K562 (cell line): ENCODE measurements around the gene SERTAD3. TPM values are rescaled to one million over a fixed set of nuclear protein-coding genes. Genes with fewer than 3 reads are reported as not detected.

Experiments used
- ATF7 ChIP-seq: fragments of 450-650 bp; IDR thresholded peaks from 2 replicates; pipeline ENCODE4 v1.7.1; 2014; ENCODE audit warnings: mild to moderate bottlenecking, moderate library complexity
- BCOR ChIP-seq: fragments of 450-650 bp; IDR thresholded peaks from 2 replicates; pipeline ENCODE4 v1.6.1; 2016
- EP400 ChIP-seq: fragments of 450-650 bp; IDR thresholded peaks from 2 replicates; pipeline ENCODE4 v1.6.1; 2017; ENCODE audit warnings: antibody characterized with exemption, mild to moderate bottlenecking, moderate library complexity
- GATAD2A ChIP-seq: fragments of 450-650 bp; IDR thresholded peaks from 2 replicates; pipeline ENCODE4 v1.6.1; 2017
- KDM5B ChIP-seq: fragments of 200-600 bp; sonication (generic); IDR thresholded peaks from 2 replicates; pipeline ENCODE4 v1.6.1; 2012; ENCODE audit warnings: low read depth, mild to moderate bottlenecking, moderate library complexity, low read length, control low read depth, inconsistent platforms; ENCODE audit not compliant: insufficient replicate concordance
- POLR2A ChIP-seq: fragments of 450-650 bp; conservative IDR thresholded peaks from 2 replicates; pipeline ENCODE4 v1.6.1; 2016
- RNF2 ChIP-seq: sonication (generic); IDR thresholded peaks from 2 replicates; pipeline ENCODE4 v1.6.1; 2016
- SMARCE1 ChIP-seq: fragments of 450-650 bp; IDR thresholded peaks from 2 replicates; pipeline ENCODE4 v1.7.1; 2016; ENCODE audit warnings: mild to moderate bottlenecking
- TRIM24 ChIP-seq, 2 experiments: fragments of 450-650 bp; IDR thresholded peaks; 2 replicates each; pipeline ENCODE4 v1.6.1; 2016
- ZNF12 ChIP-seq: sonication (generic); formaldehyde crosslinking; IDR thresholded peaks from 2 replicates; pipeline ENCODE4 v1.4.0; 2020; ENCODE audit warnings: mild to moderate bottlenecking, missing genetic modification reagents
- ZNF263 ChIP-seq: sonication (generic); formaldehyde crosslinking; IDR thresholded peaks from 2 replicates; pipeline ENCODE4 v1.8.0; 2022; ENCODE audit warnings: mild to moderate bottlenecking, missing genetic modification reagents, borderline replicate concordance
- polyA plus RNA-seq, 8 experiments: library from polyadenylated mRNA; depleted of rRNA in 4 of 8; stranded (reverse) in 5 of 8; unstranded in 3 of 8; fragments of >200 nt; fragmentation: Nextera tagmentation in 2 of 8; fragmentation: Illumina TruSeq in 1 of 8; extraction: Ambion mirVana in 2 of 8; extraction: Trizol in 1 of 8; gene quantifications; 2 replicates each; pipeline versions ENCODE4 v1.2.1 to v1.2.3, GENCODE V29; 2011 to 2014; ENCODE audit warnings: inconsistent platforms in 1 of 8, missing spikeins in 1 of 8
- total RNA-seq, 7 experiments: library from RNA; depleted of rRNA in 6 of 7; stranded (reverse); fragments of >200 nt in 6 of 7; fragmentation: Illumina TruSeq in 2 of 7; extraction: Trizol in 2 of 7; gene quantifications; 2 replicates each; pipeline versions ENCODE4 v1.2.1 to v1.2.3, GENCODE V29; 2011 to 2021; ENCODE audit warnings: low replicate concordance in 1 of 7
- TF ChIP-seq, protein P1 (sequence below): fragments of 200-600 bp; sonication (generic); IDR thresholded peaks from one replicate; pipeline ENCODE4 v1.6.1; 2012; ENCODE audit warnings: mild to moderate bottlenecking, low read depth, low read length, inconsistent platforms

The SERTAD3 gene
- total and polyA plus RNA-seq, 9 of the 15 experiments (the other 6 are each of a cell fraction or from before 2014, with no cell fraction given) = 5.4 to 28.9 (median 17.5) TPM

DNA sequence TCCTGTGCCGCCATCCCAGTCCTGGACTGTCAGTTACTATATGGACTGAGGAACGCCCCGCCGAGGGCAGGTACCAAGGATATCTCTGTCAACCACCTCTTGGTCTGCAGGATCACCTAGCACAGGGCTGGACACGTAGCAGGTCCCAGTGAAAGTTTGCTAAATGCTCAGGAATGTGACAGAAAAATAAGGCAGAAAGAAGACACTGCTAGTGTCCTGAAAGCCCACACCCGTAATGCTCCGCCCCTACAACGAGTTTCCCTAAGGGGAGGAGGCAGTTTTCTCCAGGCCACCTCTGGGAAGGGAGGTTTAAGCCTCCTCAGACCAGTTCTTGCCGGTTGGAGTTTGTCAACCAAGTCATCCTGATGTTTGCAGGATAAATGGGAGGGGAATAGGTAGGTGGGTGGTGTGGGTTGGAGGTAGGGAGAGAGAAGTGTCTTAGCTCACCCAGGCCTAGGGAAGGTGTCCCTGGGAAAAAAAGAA is 1.7 kb upstream of the SERTAD3 start (continued):
- peak; percentile 91 for TF ChIP-seq ZNF12 (CRISPR knock-in tag)
- TF ChIP-seq EP400 = peak; percentile 81
- TF ChIP-seq KDM5B = peak; percentile 17
- peak; percentile 27 to 89 for TF ChIP-seq TRIM24 (IDR thresholded peaks at IDR 0.05)
- TF ChIP-seq SMARCE1 = 0 out of 2 replicates have a peak, but pooled peaks have one; percentile 32
- peak; percentile 92 for TF ChIP-seq BCOR
- TF ChIP-seq POLR2A = 0 out of 2 replicates have a peak, but pooled peaks have one; percentile 5
- peak; percentile 96 for TF ChIP-seq GATAD2A
- TF ChIP-seq RNF2 = 0 out of 2 replicates have a peak, but pooled peaks have one; percentile 30
- TF ChIP-seq ATF7 = peak; percentile 39; the same call in 1 of the 2 replicates
- TF ChIP-seq, protein P1, sequence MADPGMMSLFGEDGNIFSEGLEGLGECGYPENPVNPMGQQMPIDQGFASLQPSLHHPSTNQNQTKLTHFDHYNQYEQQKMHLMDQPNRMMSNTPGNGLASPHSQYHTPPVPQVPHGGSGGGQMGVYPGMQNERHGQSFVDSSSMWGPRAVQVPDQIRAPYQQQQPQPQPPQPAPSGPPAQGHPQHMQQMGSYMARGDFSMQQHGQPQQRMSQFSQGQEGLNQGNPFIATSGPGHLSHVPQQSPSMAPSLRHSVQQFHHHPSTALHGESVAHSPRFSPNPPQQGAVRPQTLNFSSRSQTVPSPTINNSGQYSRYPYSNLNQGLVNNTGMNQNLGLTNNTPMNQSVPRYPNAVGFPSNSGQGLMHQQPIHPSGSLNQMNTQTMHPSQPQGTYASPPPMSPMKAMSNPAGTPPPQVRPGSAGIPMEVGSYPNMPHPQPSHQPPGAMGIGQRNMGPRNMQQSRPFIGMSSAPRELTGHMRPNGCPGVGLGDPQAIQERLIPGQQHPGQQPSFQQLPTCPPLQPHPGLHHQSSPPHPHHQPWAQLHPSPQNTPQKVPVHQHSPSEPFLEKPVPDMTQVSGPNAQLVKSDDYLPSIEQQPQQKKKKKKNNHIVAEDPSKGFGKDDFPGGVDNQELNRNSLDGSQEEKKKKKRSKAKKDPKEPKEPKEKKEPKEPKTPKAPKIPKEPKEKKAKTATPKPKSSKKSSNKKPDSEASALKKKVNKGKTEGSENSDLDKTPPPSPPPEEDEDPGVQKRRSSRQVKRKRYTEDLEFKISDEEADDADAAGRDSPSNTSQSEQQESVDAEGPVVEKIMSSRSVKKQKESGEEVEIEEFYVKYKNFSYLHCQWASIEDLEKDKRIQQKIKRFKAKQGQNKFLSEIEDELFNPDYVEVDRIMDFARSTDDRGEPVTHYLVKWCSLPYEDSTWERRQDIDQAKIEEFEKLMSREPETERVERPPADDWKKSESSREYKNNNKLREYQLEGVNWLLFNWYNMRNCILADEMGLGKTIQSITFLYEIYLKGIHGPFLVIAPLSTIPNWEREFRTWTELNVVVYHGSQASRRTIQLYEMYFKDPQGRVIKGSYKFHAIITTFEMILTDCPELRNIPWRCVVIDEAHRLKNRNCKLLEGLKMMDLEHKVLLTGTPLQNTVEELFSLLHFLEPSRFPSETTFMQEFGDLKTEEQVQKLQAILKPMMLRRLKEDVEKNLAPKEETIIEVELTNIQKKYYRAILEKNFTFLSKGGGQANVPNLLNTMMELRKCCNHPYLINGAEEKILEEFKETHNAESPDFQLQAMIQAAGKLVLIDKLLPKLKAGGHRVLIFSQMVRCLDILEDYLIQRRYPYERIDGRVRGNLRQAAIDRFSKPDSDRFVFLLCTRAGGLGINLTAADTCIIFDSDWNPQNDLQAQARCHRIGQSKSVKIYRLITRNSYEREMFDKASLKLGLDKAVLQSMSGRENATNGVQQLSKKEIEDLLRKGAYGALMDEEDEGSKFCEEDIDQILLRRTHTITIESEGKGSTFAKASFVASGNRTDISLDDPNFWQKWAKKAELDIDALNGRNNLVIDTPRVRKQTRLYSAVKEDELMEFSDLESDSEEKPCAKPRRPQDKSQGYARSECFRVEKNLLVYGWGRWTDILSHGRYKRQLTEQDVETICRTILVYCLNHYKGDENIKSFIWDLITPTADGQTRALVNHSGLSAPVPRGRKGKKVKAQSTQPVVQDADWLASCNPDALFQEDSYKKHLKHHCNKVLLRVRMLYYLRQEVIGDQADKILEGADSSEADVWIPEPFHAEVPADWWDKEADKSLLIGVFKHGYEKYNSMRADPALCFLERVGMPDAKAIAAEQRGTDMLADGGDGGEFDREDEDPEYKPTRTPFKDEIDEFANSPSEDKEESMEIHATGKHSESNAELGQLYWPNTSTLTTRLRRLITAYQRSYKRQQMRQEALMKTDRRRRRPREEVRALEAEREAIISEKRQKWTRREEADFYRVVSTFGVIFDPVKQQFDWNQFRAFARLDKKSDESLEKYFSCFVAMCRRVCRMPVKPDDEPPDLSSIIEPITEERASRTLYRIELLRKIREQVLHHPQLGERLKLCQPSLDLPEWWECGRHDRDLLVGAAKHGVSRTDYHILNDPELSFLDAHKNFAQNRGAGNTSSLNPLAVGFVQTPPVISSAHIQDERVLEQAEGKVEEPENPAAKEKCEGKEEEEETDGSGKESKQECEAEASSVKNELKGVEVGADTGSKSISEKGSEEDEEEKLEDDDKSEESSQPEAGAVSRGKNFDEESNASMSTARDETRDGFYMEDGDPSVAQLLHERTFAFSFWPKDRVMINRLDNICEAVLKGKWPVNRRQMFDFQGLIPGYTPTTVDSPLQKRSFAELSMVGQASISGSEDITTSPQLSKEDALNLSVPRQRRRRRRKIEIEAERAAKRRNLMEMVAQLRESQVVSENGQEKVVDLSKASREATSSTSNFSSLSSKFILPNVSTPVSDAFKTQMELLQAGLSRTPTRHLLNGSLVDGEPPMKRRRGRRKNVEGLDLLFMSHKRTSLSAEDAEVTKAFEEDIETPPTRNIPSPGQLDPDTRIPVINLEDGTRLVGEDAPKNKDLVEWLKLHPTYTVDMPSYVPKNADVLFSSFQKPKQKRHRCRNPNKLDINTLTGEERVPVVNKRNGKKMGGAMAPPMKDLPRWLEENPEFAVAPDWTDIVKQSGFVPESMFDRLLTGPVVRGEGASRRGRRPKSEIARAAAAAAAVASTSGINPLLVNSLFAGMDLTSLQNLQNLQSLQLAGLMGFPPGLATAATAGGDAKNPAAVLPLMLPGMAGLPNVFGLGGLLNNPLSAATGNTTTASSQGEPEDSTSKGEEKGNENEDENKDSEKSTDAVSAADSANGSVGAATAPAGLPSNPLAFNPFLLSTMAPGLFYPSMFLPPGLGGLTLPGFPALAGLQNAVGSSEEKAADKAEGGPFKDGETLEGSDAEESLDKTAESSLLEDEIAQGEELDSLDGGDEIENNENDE = no peak
- TF ChIP-seq ZNF263 = 0 out of 2 replicates have a peak, but pooled peaks have one; percentile 3
